Measurements from ENCODE around the gene RBM10. TPM values are rescaled to one million over a fixed set of nuclear protein-coding genes. Genes with fewer than 3 reads are reported as not detected.

The RBM10 gene
- total and polyA plus RNA-seq, 2 of the 13 experiments (the other 11 are each of a cell fraction or from before 2014, with no cell fraction given), result 15.9 to 43.1 TPM

DNA sequence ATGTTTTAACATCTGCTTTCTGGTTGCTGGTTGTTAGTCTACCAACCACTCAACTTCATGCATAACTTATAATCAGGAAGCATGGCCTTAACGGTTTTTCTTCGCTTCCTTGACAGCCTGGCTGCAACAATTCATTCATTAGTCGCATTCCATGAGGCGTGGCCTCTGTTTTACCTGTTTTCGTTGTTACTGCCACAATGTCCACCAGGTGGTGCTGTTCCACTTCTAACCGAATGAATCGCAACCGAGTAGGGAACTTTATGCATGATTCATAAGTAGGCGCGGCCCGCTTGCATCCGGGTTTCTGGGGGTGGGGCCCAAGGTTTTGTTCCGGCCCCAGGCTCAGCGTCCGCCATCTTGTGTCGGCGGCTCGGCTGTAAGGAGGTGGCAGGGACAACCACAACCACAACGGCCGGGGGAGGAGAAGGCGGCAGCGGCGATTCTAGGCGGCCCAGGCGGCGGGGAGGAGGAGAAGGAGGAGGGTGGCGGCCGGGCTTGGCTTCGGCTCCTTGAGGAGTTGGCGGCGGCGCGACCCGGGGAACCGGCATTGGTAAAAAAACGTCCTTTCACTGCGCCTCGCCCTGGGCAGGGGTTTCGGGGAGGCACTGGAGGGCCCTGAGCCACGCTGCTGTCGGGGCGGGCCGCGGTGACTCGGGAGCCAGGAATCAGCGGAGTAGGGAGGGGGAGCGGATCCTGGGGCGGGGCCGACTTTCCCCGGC, 48.6 kb downstream of the RBM10 start, which contains the start of gene UBA1 (continued):
- TF ChIP-seq ZNF777 (CRISPR knock-in tag; IDR thresholded peaks at IDR 0.05) (peak; percentile 20; the same call in 1 of the 2 replicates), ZNF646 (CRISPR knock-in tag; IDR thresholded peaks at IDR 0.05) (no peak), GABPB1 (CRISPR knock-in tag; IDR thresholded peaks at IDR 0.05) (peak; percentile 68), MBNL3 (CRISPR knock-in tag; conservative IDR thresholded peaks at IDR 0.05) (no peak), ZNF75D (CRISPR knock-in tag; IDR thresholded peaks at IDR 0.05; ENCODE audit: borderline replicate concordance) (no peak), WIZ (CRISPR knock-in tag; IDR thresholded peaks at IDR 0.05) (no peak), SP5 (CRISPR knock-in tag; IDR thresholded peaks at IDR 0.05; ENCODE audit: borderline replicate concordance, low read depth) (peak; percentile 18; the same call in 1 of the 2 replicates), RFX1 (IDR thresholded peaks at IDR 0.05) (no peak), ZSCAN12 (CRISPR knock-in tag; IDR thresholded peaks at IDR 0.05) (no peak), ZKSCAN8 (CRISPR knock-in tag; IDR thresholded peaks at IDR 0.05; ENCODE audit: borderline replicate concordance) (no peak), ZNF703 (CRISPR knock-in tag; IDR thresholded peaks at IDR 0.05; ENCODE audit: borderline replicate concordance) (no peak), SMARCE1 (IDR thresholded peaks at IDR 0.05; ENCODE audit: borderline replicate concordance) (no peak), DMTF1 (CRISPR knock-in tag; IDR thresholded peaks at IDR 0.05) (peak; percentile 96; the same call in 1 of the 2 replicates)
- TF ChIP-seq, protein P1, sequence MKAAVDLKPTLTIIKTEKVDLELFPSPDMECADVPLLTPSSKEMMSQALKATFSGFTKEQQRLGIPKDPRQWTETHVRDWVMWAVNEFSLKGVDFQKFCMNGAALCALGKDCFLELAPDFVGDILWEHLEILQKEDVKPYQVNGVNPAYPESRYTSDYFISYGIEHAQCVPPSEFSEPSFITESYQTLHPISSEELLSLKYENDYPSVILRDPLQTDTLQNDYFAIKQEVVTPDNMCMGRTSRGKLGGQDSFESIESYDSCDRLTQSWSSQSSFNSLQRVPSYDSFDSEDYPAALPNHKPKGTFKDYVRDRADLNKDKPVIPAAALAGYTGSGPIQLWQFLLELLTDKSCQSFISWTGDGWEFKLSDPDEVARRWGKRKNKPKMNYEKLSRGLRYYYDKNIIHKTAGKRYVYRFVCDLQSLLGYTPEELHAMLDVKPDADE (CRISPR knock-in tag; IDR thresholded peaks at IDR 0.05), result no peak
- TF ChIP-seq, protein P2, sequence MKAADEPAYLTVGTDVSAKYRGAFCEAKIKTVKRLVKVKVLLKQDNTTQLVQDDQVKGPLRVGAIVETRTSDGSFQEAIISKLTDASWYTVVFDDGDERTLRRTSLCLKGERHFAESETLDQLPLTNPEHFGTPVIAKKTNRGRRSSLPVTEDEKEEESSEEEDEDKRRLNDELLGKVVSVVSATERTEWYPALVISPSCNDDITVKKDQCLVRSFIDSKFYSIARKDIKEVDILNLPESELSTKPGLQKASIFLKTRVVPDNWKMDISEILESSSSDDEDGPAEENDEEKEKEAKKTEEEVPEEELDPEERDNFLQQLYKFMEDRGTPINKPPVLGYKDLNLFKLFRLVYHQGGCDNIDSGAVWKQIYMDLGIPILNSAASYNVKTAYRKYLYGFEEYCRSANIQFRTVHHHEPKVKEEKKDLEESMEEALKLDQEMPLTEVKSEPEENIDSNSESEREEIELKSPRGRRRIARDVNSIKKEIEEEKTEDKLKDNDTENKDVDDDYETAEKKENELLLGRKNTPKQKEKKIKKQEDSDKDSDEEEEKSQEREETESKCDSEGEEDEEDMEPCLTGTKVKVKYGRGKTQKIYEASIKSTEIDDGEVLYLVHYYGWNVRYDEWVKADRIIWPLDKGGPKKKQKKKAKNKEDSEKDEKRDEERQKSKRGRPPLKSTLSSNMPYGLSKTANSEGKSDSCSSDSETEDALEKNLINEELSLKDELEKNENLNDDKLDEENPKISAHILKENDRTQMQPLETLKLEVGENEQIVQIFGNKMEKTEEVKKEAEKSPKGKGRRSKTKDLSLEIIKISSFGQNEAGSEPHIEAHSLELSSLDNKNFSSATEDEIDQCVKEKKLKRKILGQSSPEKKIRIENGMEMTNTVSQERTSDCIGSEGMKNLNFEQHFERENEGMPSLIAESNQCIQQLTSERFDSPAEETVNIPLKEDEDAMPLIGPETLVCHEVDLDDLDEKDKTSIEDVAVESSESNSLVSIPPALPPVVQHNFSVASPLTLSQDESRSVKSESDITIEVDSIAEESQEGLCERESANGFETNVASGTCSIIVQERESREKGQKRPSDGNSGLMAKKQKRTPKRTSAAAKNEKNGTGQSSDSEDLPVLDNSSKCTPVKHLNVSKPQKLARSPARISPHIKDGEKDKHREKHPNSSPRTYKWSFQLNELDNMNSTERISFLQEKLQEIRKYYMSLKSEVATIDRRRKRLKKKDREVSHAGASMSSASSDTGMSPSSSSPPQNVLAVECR (CRISPR knock-in tag; IDR thresholded peaks at IDR 0.05; ENCODE audit: borderline replicate concordance), result peak; percentile 43; the same call in 1 of the 2 replicates

Measured in HepG2 (cell line).